NAMALWA (cell line): ENCODE measurements around the gene VWA3A.
"Not testable (repeated sequence)": the region's sequence is repeated elsewhere in the genome, so short reads cannot be mapped to it uniquely, and the experiment has no call there.

Experiments
- DNase-seq: peaks from one replicate; pipeline ENCODE4 v3.0.0-alpha.2; 2015; ENCODE audit warnings: low spot score

Gene VWA3A

GRCh38 chr16:22183335-22183734 is 91.0 kb downstream of the VWA3A start:
- DNase-seq = no peak

DNA sequence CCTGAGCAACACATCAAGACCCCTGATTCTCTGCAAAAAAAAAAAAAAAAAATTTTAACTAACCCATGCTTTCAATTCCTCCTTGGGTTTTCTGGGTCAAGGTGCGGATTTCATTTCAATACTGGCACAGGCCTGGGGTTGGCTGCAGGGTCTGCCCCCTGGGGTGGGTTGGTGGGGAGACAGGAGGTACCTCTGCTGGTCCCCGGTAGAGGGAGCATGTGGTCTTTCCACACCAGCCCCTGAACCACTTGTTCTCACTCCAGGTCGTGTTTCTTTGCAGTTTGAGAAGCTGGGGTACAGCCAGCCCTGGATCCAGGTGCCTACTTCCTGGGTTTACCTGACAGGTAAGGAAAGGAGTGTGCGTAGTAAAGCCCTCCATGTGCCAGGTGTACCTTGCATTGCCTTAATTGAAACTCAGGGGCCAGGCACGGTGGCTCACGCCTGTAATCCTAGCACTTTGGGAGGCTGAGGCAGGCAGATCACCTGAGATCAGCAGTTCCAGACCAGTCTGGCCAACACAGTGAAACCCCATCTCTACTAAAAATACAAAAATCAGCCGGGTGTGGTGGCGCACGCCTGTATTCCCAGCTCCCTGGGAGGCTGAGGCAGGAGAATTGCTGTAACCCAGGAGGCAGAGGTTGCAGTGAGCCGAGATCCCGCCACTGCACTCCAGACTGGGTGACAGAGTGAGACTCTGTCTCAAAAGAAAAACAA is 91.7 kb downstream of the VWA3A start:
- peak; percentile 61 for DNase-seq

DNA sequence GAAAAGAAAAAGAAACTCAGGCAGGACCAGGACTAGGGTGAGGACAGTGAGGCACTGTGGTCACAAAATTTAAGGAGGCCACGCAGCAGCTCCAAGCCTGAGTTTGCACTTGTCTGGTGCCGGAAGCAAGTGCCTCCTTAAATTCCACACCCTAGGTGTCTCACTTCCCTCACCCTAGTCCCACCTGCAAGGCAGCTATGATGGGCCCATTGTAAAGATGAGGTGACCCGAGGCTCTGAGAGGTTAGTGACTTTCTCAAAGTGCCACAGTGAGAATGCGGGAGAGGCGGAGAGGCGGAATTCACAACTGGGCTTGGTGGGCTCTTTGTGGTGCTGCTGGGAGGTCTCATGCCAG is 92.3 kb downstream of the VWA3A start:
- no peak for DNase-seq

- peak; percentile 35 for DNase-seq
Observed at GRCh38 chr16:22186517-22186916, 94.2 kb downstream of the VWA3A start.

- DNase-seq = no peak
Observed at GRCh38 chr16:22188267-22188594, 95.9 kb downstream of the VWA3A start.

DNA sequence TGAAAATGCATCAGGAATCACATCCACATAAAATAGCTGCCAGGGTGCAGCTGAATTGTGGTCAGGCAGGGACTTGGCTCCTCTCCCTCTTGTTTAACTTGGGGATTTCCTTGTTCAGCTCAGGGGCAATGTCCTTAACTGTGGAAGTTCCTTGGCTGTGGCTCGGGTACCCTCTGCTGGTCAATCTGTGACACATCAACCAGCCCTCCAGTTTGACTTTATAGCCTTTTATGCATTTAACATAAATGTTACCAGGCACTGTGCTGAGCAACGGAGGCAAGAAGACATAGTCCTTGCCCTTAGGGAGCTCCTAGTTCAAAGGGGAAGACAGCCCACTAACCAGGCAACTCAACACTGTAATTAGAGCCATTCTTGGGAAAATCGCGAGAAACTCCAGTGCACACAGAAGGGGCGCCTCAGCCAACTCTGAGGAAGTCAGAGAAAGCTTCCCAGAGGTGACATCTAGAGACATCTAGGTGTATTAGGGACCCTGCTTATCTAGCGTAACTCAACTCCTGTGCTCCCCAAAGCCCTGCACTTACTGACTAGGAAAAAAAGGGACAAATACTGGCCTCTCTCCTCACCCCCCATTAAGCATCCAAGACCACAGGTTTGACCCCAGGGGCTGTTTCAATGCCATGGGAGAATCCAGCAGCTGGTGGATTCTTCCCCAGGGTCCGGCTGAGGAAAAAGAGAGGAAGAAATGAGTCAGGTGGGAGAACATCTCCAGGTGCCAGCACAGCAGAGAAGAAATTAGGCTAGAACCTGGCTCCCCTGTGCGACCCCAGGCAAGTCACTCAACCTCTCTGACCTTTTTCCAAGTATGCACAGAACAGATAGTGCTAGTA is 96.5 kb downstream of the VWA3A start:
- DNase-seq = peak; percentile 88

- DNase-seq = peak; percentile 62
Observed at GRCh38 chr16:22189473-22190080, 97.2 kb downstream of the VWA3A start.

DNA sequence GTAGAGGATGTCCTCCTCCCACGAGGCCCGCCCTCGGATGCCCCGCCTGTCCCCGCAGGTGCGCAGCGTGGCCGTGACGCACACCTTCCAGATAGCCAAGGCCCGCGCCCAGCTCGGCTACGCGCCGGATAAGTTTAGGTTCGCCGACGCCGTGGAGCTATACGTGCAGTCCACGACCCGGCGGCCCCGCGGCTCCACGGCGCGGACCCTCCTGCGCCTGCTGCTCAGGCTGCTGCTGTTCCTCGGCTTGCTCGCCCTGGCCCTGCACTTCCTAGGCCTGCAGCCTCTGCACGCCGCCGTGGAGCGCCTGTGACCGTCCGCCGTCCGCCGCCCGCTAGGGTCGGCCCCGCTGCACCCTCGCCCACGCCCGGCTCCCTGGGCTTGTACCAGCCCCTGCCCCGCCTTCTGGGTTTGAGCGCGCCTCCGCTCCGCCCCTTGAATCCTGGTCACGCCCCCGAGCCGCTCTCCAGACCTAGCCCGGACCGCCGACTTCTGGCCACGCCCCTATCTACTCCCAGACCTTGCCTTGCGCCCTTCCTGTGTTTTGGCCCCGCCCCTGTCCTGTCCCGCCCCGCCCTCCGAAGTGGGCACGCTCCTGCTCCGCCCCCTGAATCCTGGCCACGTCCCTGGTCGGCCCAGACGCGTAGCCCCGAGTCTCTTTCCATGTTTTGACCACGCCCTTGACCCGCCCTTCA is 97.9 kb downstream of the VWA3A start:
- DNase-seq = peak; percentile 99

GRCh38 chr16:22190776-22191531 is 98.6 kb downstream of the VWA3A start:
- DNase-seq = peak; percentile 99

GRCh38 chr16:22191532-22192260 is 99.4 kb downstream of the VWA3A start:
- peak; percentile 62 for DNase-seq

- peak; percentile 87 for DNase-seq
Observed at GRCh38 chr16:22192261-22193062, 100.1 kb downstream of the VWA3A start.

DNA sequence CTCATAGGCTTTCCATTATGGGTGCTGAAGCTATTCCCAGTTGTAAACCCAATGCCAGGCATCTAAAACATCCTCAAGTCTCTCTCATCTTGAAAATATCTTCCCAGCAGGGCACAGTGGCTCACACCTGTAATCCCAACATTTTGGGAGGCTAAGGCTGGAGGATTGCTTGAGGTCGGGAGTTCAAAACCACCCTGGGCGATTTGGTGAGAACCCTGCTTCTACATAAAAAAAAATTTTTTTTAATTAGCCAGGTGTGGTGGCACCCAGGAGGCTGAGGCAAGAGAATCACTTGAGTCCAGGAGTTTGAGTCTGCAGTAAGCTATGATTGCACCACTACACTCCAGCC is 100.7 kb downstream of the VWA3A start:
- no peak for DNase-seq

GRCh38 chr16:22194707-22195444 is 102.5 kb downstream of the VWA3A start:
- no peak for DNase-seq

GRCh38 chr16:22195445-22195694 is 103.0 kb downstream of the VWA3A start:
- DNase-seq = no peak

GRCh38 chr16:22195695-22196558 is 103.6 kb downstream of the VWA3A start:
- DNase-seq = peak; percentile 96

DNA sequence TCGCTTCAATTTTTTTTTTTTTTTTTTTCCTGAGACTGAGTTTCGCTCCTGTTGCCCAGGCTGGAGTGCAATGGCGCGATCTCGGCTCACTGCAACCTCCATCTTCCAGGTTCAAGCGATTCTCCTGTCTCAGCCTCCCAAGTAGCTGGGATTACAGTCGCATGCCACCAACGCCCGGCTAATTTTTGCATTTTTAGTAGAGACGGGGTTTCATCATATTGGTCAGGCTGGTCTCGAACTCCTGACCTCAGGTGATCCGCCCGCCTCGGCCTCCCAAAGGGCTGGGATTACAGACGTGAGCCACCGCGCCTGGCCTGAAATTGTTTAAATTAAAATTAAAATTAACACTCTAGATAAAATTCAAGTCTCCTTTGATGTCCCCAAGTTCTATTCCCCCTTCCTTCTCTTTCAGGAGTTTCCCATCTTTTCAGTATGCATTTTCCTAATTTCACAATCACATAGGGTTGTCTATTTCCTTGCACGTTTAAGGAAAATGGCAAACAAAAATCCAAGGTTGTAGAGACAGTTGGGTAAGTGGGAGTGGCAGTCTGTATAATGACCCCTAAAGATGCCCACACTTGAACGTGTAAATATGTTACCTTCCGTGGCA is 104.3 kb downstream of the VWA3A start:
- not testable (repeated sequence) for DNase-seq

GRCh38 chr16:22198547-22199293 is 106.4 kb downstream of the VWA3A start:
- peak; percentile 57 for DNase-seq

GRCh38 chr16:22202261-22202637 is 109.9 kb downstream of the VWA3A start:
- DNase-seq = no peak
